Endothelial cell of umbilical vein (primary cell): ENCODE results near the gene PRIMA1. TPM values are rescaled to one million over a fixed set of nuclear protein-coding genes. Genes with fewer than 3 reads are reported as not detected.

ENCODE experiments used
- BruUV-seq: library from RNA; stranded (reverse); fragments of 400-500 nt; replicated peaks from 2 replicates; lab custom pipeline; 2021; lab: Mats Ljungman, UMichigan
- CTCF ChIA-PET: fragments of 300-600, 350-600 bp; sonication (Branson Sonifier 250); formaldehyde crosslinking; loops from one replicate; lab custom pipeline; 2021; ENCODE audit warnings: antibody characterized with exemption, inconsistent platforms; lab: Charles Lee
- POLR2A ChIA-PET: fragments of 300-600, 350-600 bp; sonication (Branson Sonifier 250); formaldehyde crosslinking; loops from one replicate; lab custom pipeline; 2021; ENCODE audit warnings: antibody characterized with exemption, inconsistent platforms; lab: Charles Lee
- DNase-seq: peaks from one replicate; pipeline ENCODE4 v3.0.0-alpha.2; 2011; ENCODE audit warnings: low read depth, low spot score
- FAIRE-seq: peaks from 2 replicates; lab custom pipeline; 2011; peaks lifted over from hg19 to GRCh38; lab: Jason Lieb, UNC
- H2AFZ ChIP-seq: 2 replicates; pipeline ENCODE4 v1.6.0; 2012; ENCODE audit warnings: low read depth, low read length, control low read depth, inconsistent platforms
- H3K27ac ChIP-seq: 2 replicates; pipeline ENCODE4 v1.5.1; 2011; ENCODE audit warnings: low read depth, mild to moderate bottlenecking, control low read depth, low read length, moderate library complexity; ENCODE audit not compliant: insufficient read depth
- H3K27me3 ChIP-seq, 2 experiments: 2 replicates each; pipeline versions ENCODE4 v1.6.0 to v1.6.1; 2011; ENCODE audit warnings: low read length in 2 of 2, mixed read lengths in 1 of 2; ENCODE audit not compliant: control insufficient read depth in 2 of 2, insufficient read depth in 2 of 2
- H3K36me3 ChIP-seq, 2 experiments: 2 replicates in 1 of 2; 3 replicates in 1 of 2; pipeline ENCODE4 v1.5.1; 2011; ENCODE audit warnings: low read length in 2 of 2, mild to moderate bottlenecking in 1 of 2, moderate library complexity in 1 of 2; ENCODE audit not compliant: control insufficient read depth in 2 of 2, insufficient read depth in 2 of 2; ENCODE audit errors: extremely low read depth in 1 of 2
- H3K4me1 ChIP-seq: 3 replicates; pipeline ENCODE4 v1.5.1; 2011; ENCODE audit warnings: mild to moderate bottlenecking, low read length; ENCODE audit not compliant: control insufficient read depth, insufficient read depth; ENCODE audit errors: extremely low read depth
- H3K4me2 ChIP-seq: 2 replicates; pipeline ENCODE4 v1.6.1; 2011; ENCODE audit warnings: low read length, control low read depth, mixed read lengths; ENCODE audit not compliant: insufficient read depth
- H3K4me3 ChIP-seq, 3 experiments: fragments of 200-600 bp in 1 of 3; sonication (generic), shearing (Covaris generic) in 1 of 3; replicated peaks in 1 of 3; 2 replicates each; pipeline ENCODE4 v1.5.1; 2011 to 2016; ENCODE audit warnings: control low read depth in 3 of 3, low read length in 3 of 3, mild to moderate bottlenecking in 2 of 3, inconsistent platforms in 1 of 3, low read depth in 1 of 3, moderate library complexity in 1 of 3; ENCODE audit not compliant: insufficient read depth in 1 of 3
- H3K79me2 ChIP-seq: 2 replicates; pipeline ENCODE4 v1.6.0; 2012; ENCODE audit warnings: low read length, inconsistent platforms; ENCODE audit not compliant: control insufficient read depth, insufficient read depth
- H3K9ac ChIP-seq: replicated peaks from 2 replicates; pipeline ENCODE3; 2011; ENCODE audit warnings: low read length, control low read depth; ENCODE audit not compliant: insufficient read depth; ENCODE audit errors: extremely low read depth
- H3K9me1 ChIP-seq: replicated peaks from 3 replicates; pipeline ENCODE4 v1.6.0; 2011; ENCODE audit warnings: mild to moderate bottlenecking, low read length; ENCODE audit not compliant: control insufficient read depth, insufficient read depth; ENCODE audit errors: extremely low read depth
- H3K9me3 ChIP-seq: replicated peaks from 2 replicates; pipeline ENCODE4 v1.5.1; 2012; ENCODE audit warnings: low read length, inconsistent platforms; ENCODE audit not compliant: control insufficient read depth, insufficient read depth
- H4K20me1 ChIP-seq: replicated peaks from 2 replicates; pipeline ENCODE3; 2011; ENCODE audit warnings: mild to moderate bottlenecking, low read length; ENCODE audit not compliant: control insufficient read depth, insufficient read depth; ENCODE audit errors: extremely low read depth
- EZH2 ChIP-seq: IDR thresholded peaks from 2 replicates; pipeline ENCODE4 v1.6.1; 2012; ENCODE audit warnings: borderline replicate concordance, low read depth, mild to moderate bottlenecking, moderate library complexity, low read length, inconsistent platforms; ENCODE audit not compliant: severe bottlenecking
- FOS ChIP-seq: IDR thresholded peaks from 2 replicates; pipeline ENCODE4 v1.6.1; 2011; ENCODE audit warnings: mild to moderate bottlenecking, low read length, moderate library complexity, borderline replicate concordance; ENCODE audit not compliant: insufficient read depth
- GATA2 ChIP-seq: IDR thresholded peaks from 2 replicates; pipeline ENCODE4 v1.7.0; 2011; ENCODE audit warnings: low read depth, mild to moderate bottlenecking, moderate library complexity, mixed read lengths, low read length; ENCODE audit not compliant: insufficient read length, insufficient read depth
- JUN ChIP-seq: IDR thresholded peaks from 2 replicates; pipeline ENCODE4 v1.6.1; 2011; ENCODE audit warnings: borderline replicate concordance, low read depth; ENCODE audit not compliant: insufficient read length, insufficient read depth
- MYC ChIP-seq: IDR thresholded peaks from one replicate; pipeline ENCODE4 v1.6.1; 2011; ENCODE audit warnings: mild to moderate bottlenecking, low read depth, low read length
- POLR2A ChIP-seq: IDR thresholded peaks from 2 replicates; pipeline ENCODE4 v1.6.1; 2012; ENCODE audit warnings: low read depth, mild to moderate bottlenecking, control low read depth, low read length
- POLR2AphosphoS5 ChIP-seq: IDR thresholded peaks from 2 replicates; pipeline ENCODE4 v1.6.1; 2012; ENCODE audit warnings: low read depth, mild to moderate bottlenecking, control low read depth, low read length, moderate library complexity; ENCODE audit not compliant: insufficient read depth
- dilution Hi-C: fragments of 300-500 bp; cut with MboI; formaldehyde crosslinking; loops from one replicate; pipeline ENCODE4 v1.15.0; 2019; ENCODE audit warnings: low sequenced_read_pairs; ENCODE audit not compliant: extremely low pct_ligation_motif_present
- intact Hi-C: fragments of 100-400 bp; cut with micrococcal nuclease; formaldehyde crosslinking; loops from one replicate; pipeline ENCODE4 v1.10.0; 2022
- polyA plus RNA-seq, 4 experiments: library from polyadenylated mRNA; depleted of rRNA in 3 of 4; stranded (reverse) in 3 of 4; unstranded in 1 of 4; fragments of >200 nt; gene quantifications; 2 replicates each; pipeline versions ENCODE4 v1.2.1 to v1.2.3, GENCODE V29; 2011 to 2012; ENCODE audit warnings: missing spikeins in 1 of 4
- total RNA-seq: library from RNA; stranded (reverse); gene quantifications from 2 replicates; pipeline ENCODE4 v1.2.3, GENCODE V29; 2021
- TF ChIP-seq, protein P1 (sequence below), 2 donors: IDR thresholded peaks; 1 replicate in 1 of 2; 2 replicates in 1 of 2; pipeline ENCODE4 v1.5.1; 2011; ENCODE audit warnings: low read length in 2 of 2, mild to moderate bottlenecking in 2 of 2, moderate library complexity in 2 of 2, control low read depth in 1 of 2, inconsistent platforms in 1 of 2, low read depth in 1 of 2; ENCODE audit not compliant: insufficient read depth in 1 of 2; ENCODE audit errors: extremely low read depth in 1 of 2
- TF ChIP-seq, protein P2 (sequence below): IDR thresholded peaks from 2 replicates; pipeline ENCODE4 v1.6.1; 2011; ENCODE audit not compliant: insufficient read depth, insufficient read length

PRIMA1 gene
- total and polyA plus RNA-seq, 2 donors (not counting 3 experiments of a cell fraction or from before 2014, with no cell fraction given), result not detected

DNA sequence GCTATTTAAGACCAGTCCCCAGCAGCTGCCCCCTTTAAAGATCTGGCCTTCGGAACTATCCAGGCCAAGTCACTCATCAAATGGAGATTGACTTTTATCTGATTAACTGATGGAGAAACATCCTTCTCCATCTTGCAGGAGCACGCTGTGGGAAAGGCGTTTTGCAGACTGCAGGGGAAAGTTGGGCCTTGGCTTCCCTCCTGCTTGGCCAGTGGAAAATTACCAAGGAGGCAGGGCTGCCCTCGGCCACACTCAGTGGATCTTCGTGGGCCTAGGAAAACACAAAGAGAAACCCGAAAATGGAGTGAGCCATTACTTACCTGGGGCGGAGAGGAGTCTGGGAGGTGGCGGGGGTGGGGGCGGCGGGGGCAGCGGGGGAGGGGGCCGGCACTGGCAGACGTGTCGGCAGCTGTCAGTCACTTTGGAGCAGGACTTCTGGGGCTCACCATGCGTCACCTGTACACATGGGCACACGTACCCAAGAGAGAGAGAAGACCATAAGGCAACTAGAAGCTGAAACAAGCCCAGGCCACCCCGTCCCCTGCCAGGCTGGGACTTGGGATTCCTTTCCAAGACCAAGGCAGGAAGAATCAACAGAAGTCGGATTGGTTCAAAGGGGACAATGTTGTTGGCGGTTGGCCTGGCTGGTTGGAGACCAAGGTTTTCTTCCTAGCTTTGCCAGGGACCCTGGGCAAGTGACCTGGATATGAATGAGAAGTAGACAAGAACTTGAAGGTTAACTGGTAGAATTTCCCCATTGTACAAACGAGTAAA lies 9.2 kb downstream of the PRIMA1 start:
- Histone ChIP-seq H3K4me1 (no peaks in the 10 kb centered on the region), H3K9me1 (no peaks in the 10 kb centered on the region), H3K27ac (no peak overlapping the region), H3K9ac (no peak overlapping the region), H3K4me2 (no peak overlapping the region), H2AFZ (no peak overlapping the region), H4K20me1 (no peaks in the 10 kb centered on the region), H3K79me2 (no peaks in the 10 kb centered on the region), H3K4me3 (no peak overlapping the region), H3K9me3 (no peaks in the 10 kb centered on the region), H3K36me3 (no peaks in the 10 kb centered on the region), H3K27me3 (no peaks in the 10 kb centered on the region)
- ChIA-PET POLR2A (no interaction called here), CTCF (no interaction called here)
- TF ChIP-seq, protein P1, sequence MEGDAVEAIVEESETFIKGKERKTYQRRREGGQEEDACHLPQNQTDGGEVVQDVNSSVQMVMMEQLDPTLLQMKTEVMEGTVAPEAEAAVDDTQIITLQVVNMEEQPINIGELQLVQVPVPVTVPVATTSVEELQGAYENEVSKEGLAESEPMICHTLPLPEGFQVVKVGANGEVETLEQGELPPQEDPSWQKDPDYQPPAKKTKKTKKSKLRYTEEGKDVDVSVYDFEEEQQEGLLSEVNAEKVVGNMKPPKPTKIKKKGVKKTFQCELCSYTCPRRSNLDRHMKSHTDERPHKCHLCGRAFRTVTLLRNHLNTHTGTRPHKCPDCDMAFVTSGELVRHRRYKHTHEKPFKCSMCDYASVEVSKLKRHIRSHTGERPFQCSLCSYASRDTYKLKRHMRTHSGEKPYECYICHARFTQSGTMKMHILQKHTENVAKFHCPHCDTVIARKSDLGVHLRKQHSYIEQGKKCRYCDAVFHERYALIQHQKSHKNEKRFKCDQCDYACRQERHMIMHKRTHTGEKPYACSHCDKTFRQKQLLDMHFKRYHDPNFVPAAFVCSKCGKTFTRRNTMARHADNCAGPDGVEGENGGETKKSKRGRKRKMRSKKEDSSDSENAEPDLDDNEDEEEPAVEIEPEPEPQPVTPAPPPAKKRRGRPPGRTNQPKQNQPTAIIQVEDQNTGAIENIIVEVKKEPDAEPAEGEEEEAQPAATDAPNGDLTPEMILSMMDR (IDR thresholded peaks at IDR 0.05; ENCODE audit: extremely low read depth in 1 of 2, insufficient read depth in 1 of 2, low read depth in 1 of 2, low read length in 2 of 2), result no peak
- TF ChIP-seq MYC (no peak), GATA2 (no peak), FOS (no peak), JUN (no peak), POLR2AphosphoS5 (no peak), EZH2 (no peak), POLR2A (no peak)
- TF ChIP-seq, protein P2, sequence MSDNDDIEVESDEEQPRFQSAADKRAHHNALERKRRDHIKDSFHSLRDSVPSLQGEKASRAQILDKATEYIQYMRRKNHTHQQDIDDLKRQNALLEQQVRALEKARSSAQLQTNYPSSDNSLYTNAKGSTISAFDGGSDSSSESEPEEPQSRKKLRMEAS, result no peak
- dilution Hi-C loops, result no loop called here
- intact Hi-C loops, result no loop called here
- no TSS peak for BruUV-seq
- DNase-seq (no peak), FAIRE-seq (no peak)
